Spleen (tissue), 7 donors: ENCODE data around the gene VAV1.

Source experiments
- CTCF ChIP-seq, 11 experiments: fragments of 200-600 bp in 7 of 11; fragments of 450-650 bp in 4 of 11; sonication (generic) in 4 of 11; IDR thresholded peaks in 8 of 11; conservative IDR thresholded peaks in 3 of 11; 1 replicate in 7 of 11; 2 replicates in 4 of 11; pipeline versions ENCODE4 v1.4.0 to v1.8.0; 2016 to 2021; ENCODE audit warnings: antibody characterized with exemption in 11 of 11, inconsistent platforms in 4 of 11, mild to moderate bottlenecking in 1 of 11
- POLR2A ChIP-seq, 3 donors: fragments of 450-650 bp; IDR thresholded peaks; one replicate each; pipeline ENCODE4 v1.5.1; 2017; ENCODE audit warnings: antibody characterized with exemption in 3 of 3, mild to moderate bottlenecking in 1 of 3
- POLR2AphosphoS5 ChIP-seq, 3 donors: sonication (generic); formaldehyde crosslinking; IDR thresholded peaks; one replicate each; pipeline ENCODE4 v1.5.1; 2017; ENCODE audit warnings: antibody characterized with exemption in 3 of 3
- donor health status: DM: no; HTN: no; CAD: no; lungs with moderate emphysema.
- donor health status: DM: no; HTN: no; CAD: no.
- donor health status: DM: no; HTN: no; CAD: no.

GRCh38 chr19:6725513-6726231 is 46.8 kb upstream of the VAV1 start:
- TF ChIP-seq CTCF (IDR thresholded peaks at IDR 0.05 in 8 of 11, conservative IDR thresholded peaks at IDR 0.05 in 3 of 11) (no peak), POLR2AphosphoS5 (IDR thresholded peaks at IDR 0.05) (no peak), POLR2A (IDR thresholded peaks at IDR 0.05) (no peak)
